Epithelial cell of proximal tubule (primary cell): ENCODE measurements around the gene CD5L. TPM values are rescaled to one million over a fixed set of nuclear protein-coding genes. Genes with fewer than 3 reads are reported as not detected.
A peak's percentile ranks its signal among the peaks of the same experiment; 100 is the strongest.

ENCODE experiments used
- DNase-seq: peaks from one replicate; pipeline ENCODE4 v3.0.0-alpha.2; 2011; ENCODE audit warnings: low read depth
- H3K4me3 ChIP-seq: 2 replicates; pipeline ENCODE4 v1.5.1; 2011; ENCODE audit warnings: low read depth, mild to moderate bottlenecking, low read length
- CTCF ChIP-seq: conservative IDR thresholded peaks from 2 replicates; pipeline ENCODE4 v1.5.1; 2012; ENCODE audit warnings: low read depth, mild to moderate bottlenecking, low read length
- total RNA-seq: library from RNA; depleted of rRNA; stranded (reverse); fragments of >200 nt; gene quantifications from 2 replicates; pipeline ENCODE4 v1.2.3, GENCODE V29; 2015

CD5L gene
- total RNA-seq, 1 donor from 2014 or later, result not detected

- H3K4me3 ChIP-seq, result no peak overlapping the region
- no peak for DNase-seq
- TF ChIP-seq CTCF, result no peak
Observed at GRCh38 chr1:157820299-157820698, 21.3 kb downstream of the CD5L start.

GRCh38 chr1:157819896-157820295 lies 21.7 kb downstream of the CD5L start, which contains the start of gene FCRL1:
Gene FCRL1, minus strand, starts transcription at chr1:157820120. Its CDS starts 83 bp downstream, at chr1:157820037.
- no peak for TF ChIP-seq CTCF

GRCh38 chr1:157819215-157819614 lies 22.4 kb downstream of the CD5L start:
- no peak for DNase-seq
- H3K4me3 ChIP-seq, result no peak overlapping the region
- no peak for TF ChIP-seq CTCF

More at GRCh38 chr1:157819896-157820295, 21.7 kb downstream of the CD5L start, which contains the start of gene FCRL1:
- no peak within 1 kb of the TSS for H3K4me3 ChIP-seq
- no peak for DNase-seq

GRCh38 chr1:157813269-157813668 lies 28.3 kb downstream of the CD5L start:
- H3K4me3 ChIP-seq, result no peak overlapping the region
- DNase-seq, result no peak
- TF ChIP-seq CTCF, result no peak

- no peak for TF ChIP-seq CTCF
- DNase-seq, result no peak
Observed at GRCh38 chr1:157806431-157807149, 35.0 kb downstream of the CD5L start.

GRCh38 chr1:157803851-157804250 lies 37.8 kb downstream of the CD5L start:
- H3K4me3 ChIP-seq, result no peak overlapping the region
- no peak for TF ChIP-seq CTCF
- no peak for DNase-seq

More at GRCh38 chr1:157806431-157807149, 35.0 kb downstream of the CD5L start:
- no peak overlapping the region for H3K4me3 ChIP-seq

GRCh38 chr1:157799996-157800395 lies 41.6 kb downstream of the CD5L start:
- peak; percentile 16 for DNase-seq
- no peak for TF ChIP-seq CTCF
- H3K4me3 ChIP-seq, result no peak overlapping the region
